ENCODE data around the gene GTPBP10. TPM values are rescaled to one million over a fixed set of nuclear protein-coding genes. Genes with fewer than 3 reads are reported as not detected.

GTPBP10 gene
- total and polyA plus RNA-seq, 2 of the 13 experiments (the other 11 are each of a cell fraction or from before 2014, with no cell fraction given): 13.3 to 38.7 TPM

- peak; percentile 84 for TF ChIP-seq ARID5B (CRISPR knock-in tag; IDR thresholded peaks at IDR 0.05)
- TF ChIP-seq MED1 (CRISPR knock-in tag; IDR thresholded peaks at IDR 0.05): 0 out of 2 replicates have a peak, but pooled peaks have one; percentile 34
- no peak for TF ChIP-seq ZNF354B (CRISPR knock-in tag; IDR thresholded peaks at IDR 0.05)
- TF ChIP-seq ASH2L (IDR thresholded peaks at IDR 0.05; ENCODE audit: insufficient read length, low read depth, low read length): peak; percentile 34
- TF ChIP-seq SOX5 (CRISPR knock-in tag; IDR thresholded peaks at IDR 0.05; ENCODE audit: borderline replicate concordance): peak; percentile 50; the same call in 1 of the 2 replicates
- TF ChIP-seq SOX13 (IDR thresholded peaks at IDR 0.05): no peak
- peak in 1 of 2 experiments; percentile 51; a peak in 1 of 4 replicates for TF ChIP-seq SOX13 (CRISPR knock-in tag; conservative IDR thresholded peaks at IDR 0.05 in 1 of 2, IDR thresholded peaks at IDR 0.05 in 1 of 2)
- no peak for TF ChIP-seq ZNF3 (CRISPR knock-in tag; IDR thresholded peaks at IDR 0.05)
- TF ChIP-seq E2F1 (CRISPR knock-in tag; IDR thresholded peaks at IDR 0.05): no peak
- TF ChIP-seq NFYB (CRISPR knock-in tag; IDR thresholded peaks at IDR 0.05): no peak
- TF ChIP-seq HNF4A (CRISPR knock-in tag; IDR thresholded peaks at IDR 0.05): peak; percentile 81
- peak; percentile 52 for TF ChIP-seq BCL6 (CRISPR knock-in tag; IDR thresholded peaks at IDR 0.05)
- TF ChIP-seq POGZ (CRISPR knock-in tag; IDR thresholded peaks at IDR 0.05): no peak
- TF ChIP-seq ZNF18 (CRISPR knock-in tag; IDR thresholded peaks at IDR 0.05; ENCODE audit: insufficient replicate concordance): no peak
- TF ChIP-seq NR1H2 (CRISPR knock-in tag; IDR thresholded peaks at IDR 0.05; ENCODE audit: borderline replicate concordance, low read depth): no peak
- TF ChIP-seq SAP130 (CRISPR knock-in tag; IDR thresholded peaks at IDR 0.05; ENCODE audit: low read depth): peak; percentile 40
- no peak for TF ChIP-seq ZMYM2 (CRISPR knock-in tag; IDR thresholded peaks at IDR 0.05)
- 0 out of 2 replicates have a peak, but pooled peaks have one; percentile 19 for TF ChIP-seq ZBTB7B (CRISPR knock-in tag; IDR thresholded peaks at IDR 0.05)
- TF ChIP-seq PHF8 (CRISPR knock-in tag; IDR thresholded peaks at IDR 0.05): no peak
- TF ChIP-seq ELF3 (CRISPR knock-in tag; IDR thresholded peaks at IDR 0.05): peak; percentile 84
- no peak for TF ChIP-seq DR1 (CRISPR knock-in tag; IDR thresholded peaks at IDR 0.05)
- no peak for TF ChIP-seq ZNF558 (CRISPR knock-in tag; IDR thresholded peaks at IDR 0.05; ENCODE audit: borderline replicate concordance)
- TF ChIP-seq ZNF567 (CRISPR knock-in tag; IDR thresholded peaks at IDR 0.05; ENCODE audit: borderline replicate concordance): no peak
- peak; percentile 52; the same call in 1 of the 2 replicates for TF ChIP-seq KLF11 (CRISPR knock-in tag; IDR thresholded peaks at IDR 0.05)
- TF ChIP-seq ATF4 (CRISPR knock-in tag; IDR thresholded peaks at IDR 0.05): peak in 1 of 2 experiments; percentile 36; a peak in 1 of 4 replicates
Observed at GRCh38 chr7:90409667-90410066, 63.2 kb downstream of the GTPBP10 start (continued).
